Embryonic facial prominence (tissue), 1 donor: ENCODE data around the gene TCF7L1.

ENCODE experiments used
- DNase-seq: peaks from one replicate; pipeline ENCODE4 v3.0.0-alpha.2; 2016; ENCODE audit errors: extremely low spot score

Gene TCF7L1

GRCh38 chr2:85354286-85355072, 221.3 kb downstream of the TCF7L1 start, which contains the start of the genes ELMOD3 and RETSAT:
TSS of gene ELMOD3 (plus strand) at chr2:85354769. CDS start at chr2:85357199, 2,430 bp downstream.
TSS of gene RETSAT (minus strand) at chr2:85354528. CDS start at chr2:85354507, 21 bp downstream.
- peak; percentile 98 for DNase-seq

GRCh38 chr2:85355073-85355410, 221.8 kb downstream of the TCF7L1 start:
- no peak for DNase-seq

GRCh38 chr2:85355521-85355920, 222.3 kb downstream of the TCF7L1 start:
- DNase-seq = no peak

- DNase-seq = no peak
Measured at GRCh38 chr2:85356186-85356585, 223.0 kb downstream of the TCF7L1 start.

GRCh38 chr2:85357736-85358135, 224.5 kb downstream of the TCF7L1 start:
- no peak for DNase-seq
